Thyroid gland (tissue), 4 donors: ENCODE results near the gene TOB2.

Source experiments
- CTCF ChIP-seq, 6 experiments: fragments of 200-600 bp in 3 of 6; fragments of 450-650 bp in 3 of 6; sonication (generic) in 3 of 6; IDR thresholded peaks; one replicate each; pipeline ENCODE4 v1.5.1; 2016 to 2019; ENCODE audit warnings: antibody characterized with exemption in 6 of 6, mild to moderate bottlenecking in 2 of 6, inconsistent platforms in 1 of 6, moderate library complexity in 1 of 6
- POLR2A ChIP-seq, 2 donors: fragments of 450-650 bp; IDR thresholded peaks; one replicate each; pipeline ENCODE4 v1.6.1; 2017; ENCODE audit warnings: antibody characterized with exemption in 2 of 2, mild to moderate bottlenecking in 2 of 2, moderate library complexity in 1 of 2

DNA sequence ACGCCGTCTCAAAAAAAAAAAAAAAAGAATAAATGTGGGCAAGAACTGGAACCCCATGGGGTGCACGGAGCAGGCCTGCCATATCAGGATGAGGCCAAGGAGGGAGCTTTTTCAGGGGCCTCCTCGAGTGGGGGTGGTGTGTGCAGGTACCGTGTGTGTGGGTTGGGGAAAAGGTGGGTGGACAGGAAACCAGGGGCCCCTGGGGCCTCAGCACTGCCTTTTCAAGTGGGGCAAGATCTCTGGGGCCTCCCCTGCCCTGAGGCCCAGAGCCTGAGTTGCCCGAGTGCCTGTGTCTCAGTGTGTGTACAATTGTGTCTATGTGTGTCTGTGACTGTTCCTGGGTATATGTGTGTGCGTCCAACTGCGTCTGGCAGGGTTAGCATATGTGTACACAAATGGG, 41.0 kb downstream of the TOB2 start:
- no peak for TF ChIP-seq CTCF (IDR thresholded peaks at IDR 0.05)
- TF ChIP-seq POLR2A (IDR thresholded peaks at IDR 0.05): no peak
